ENCODE data around the gene PIGH. TPM values are rescaled to one million over a fixed set of nuclear protein-coding genes. Genes with fewer than 3 reads are reported as not detected.

Gene PIGH
- total RNA-seq, 1 donor from 2014 or later: 20.9 TPM

DNA sequence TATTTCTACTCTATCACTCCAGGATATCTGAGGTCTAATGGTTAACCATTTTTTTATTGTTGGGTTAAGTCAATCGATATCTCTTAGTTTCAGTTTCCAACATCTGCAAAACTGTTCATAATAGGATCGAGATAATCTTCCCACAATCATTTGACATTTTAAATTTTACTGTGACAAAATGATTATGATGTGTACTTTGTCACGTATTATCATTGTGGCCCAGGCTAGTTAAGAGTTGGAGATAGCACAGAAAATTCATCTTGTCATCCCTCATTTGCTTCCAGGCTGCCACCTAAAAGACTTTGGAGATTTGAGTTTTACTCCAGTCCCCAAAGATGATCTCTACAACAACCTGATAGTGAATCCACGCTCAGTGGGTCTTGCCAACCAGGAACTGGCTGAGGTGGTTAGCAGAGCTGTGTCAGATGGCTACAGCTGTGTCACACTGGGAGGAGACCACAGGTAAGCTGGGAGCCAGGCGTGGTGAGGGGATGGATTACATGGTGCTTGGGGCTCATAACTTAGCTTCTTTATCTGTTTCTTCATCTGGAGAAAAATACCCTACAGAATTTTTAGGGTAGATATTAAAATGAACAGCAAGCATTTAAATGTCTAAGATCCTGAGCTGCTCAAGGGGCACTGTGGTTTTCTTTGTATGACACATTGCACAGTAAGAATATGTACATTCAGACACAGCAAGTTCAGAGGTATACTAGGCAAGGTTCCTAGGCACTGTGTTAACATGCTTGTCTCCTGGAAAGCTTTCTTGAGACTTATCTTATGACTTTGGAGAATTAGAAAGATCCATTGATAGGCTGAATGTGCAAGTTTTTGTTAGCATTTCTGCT, 42.1 kb upstream of the PIGH start:
- no peak for DNase-seq (ENCODE audit: low spot score in 2 of 2)
- intact Hi-C loops (cut with DNase I): no loop called here
- no peak overlapping the region for H3K27ac ChIP-seq
- TF ChIP-seq, protein P1, sequence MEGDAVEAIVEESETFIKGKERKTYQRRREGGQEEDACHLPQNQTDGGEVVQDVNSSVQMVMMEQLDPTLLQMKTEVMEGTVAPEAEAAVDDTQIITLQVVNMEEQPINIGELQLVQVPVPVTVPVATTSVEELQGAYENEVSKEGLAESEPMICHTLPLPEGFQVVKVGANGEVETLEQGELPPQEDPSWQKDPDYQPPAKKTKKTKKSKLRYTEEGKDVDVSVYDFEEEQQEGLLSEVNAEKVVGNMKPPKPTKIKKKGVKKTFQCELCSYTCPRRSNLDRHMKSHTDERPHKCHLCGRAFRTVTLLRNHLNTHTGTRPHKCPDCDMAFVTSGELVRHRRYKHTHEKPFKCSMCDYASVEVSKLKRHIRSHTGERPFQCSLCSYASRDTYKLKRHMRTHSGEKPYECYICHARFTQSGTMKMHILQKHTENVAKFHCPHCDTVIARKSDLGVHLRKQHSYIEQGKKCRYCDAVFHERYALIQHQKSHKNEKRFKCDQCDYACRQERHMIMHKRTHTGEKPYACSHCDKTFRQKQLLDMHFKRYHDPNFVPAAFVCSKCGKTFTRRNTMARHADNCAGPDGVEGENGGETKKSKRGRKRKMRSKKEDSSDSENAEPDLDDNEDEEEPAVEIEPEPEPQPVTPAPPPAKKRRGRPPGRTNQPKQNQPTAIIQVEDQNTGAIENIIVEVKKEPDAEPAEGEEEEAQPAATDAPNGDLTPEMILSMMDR (IDR thresholded peaks at IDR 0.05): no peak
- no peaks in the 10 kb centered on the region for H3K4me1 ChIP-seq
- H3K27me3 ChIP-seq: no peaks in the 10 kb centered on the region
- H3K9me3 ChIP-seq: no peaks in the 10 kb centered on the region
- H3K36me3 ChIP-seq: peaks cover 5 to 10% of the 10 kb centered on the region in 2 donors
- H3K4me3 ChIP-seq: no peak overlapping the region

- intact Hi-C loops (cut with DNase I): no loop called here
- no peaks in the 10 kb centered on the region for H3K27me3 ChIP-seq
- H3K36me3 ChIP-seq: peaks cover 4 to 6% of the 10 kb centered on the region in 2 donors
- no peak for DNase-seq (ENCODE audit: low spot score in 2 of 2)
- no peak overlapping the region for H3K4me3 ChIP-seq
- TF ChIP-seq, protein P1 (IDR thresholded peaks at IDR 0.05): no peak
- H3K9me3 ChIP-seq: no peaks in the 10 kb centered on the region
- H3K27ac ChIP-seq: no peak overlapping the region
- H3K4me1 ChIP-seq: no peaks in the 10 kb centered on the region
Observed at GRCh38 chr14:67641480-67641879, 41.4 kb upstream of the PIGH start.

- H3K36me3 ChIP-seq: peaks cover 0 to 3% of the 10 kb centered on the region in 2 donors
- H3K4me3 ChIP-seq: no peak overlapping the region
- no peaks in the 10 kb centered on the region for H3K27me3 ChIP-seq
- no peak for DNase-seq (ENCODE audit: low spot score in 2 of 2)
- H3K4me1 ChIP-seq: no peaks in the 10 kb centered on the region
- intact Hi-C loops (cut with DNase I): no loop called here
- H3K9me3 ChIP-seq: no peaks in the 10 kb centered on the region
- TF ChIP-seq, protein P1 (IDR thresholded peaks at IDR 0.05): no peak
- no peak overlapping the region for H3K27ac ChIP-seq
Observed at GRCh38 chr14:67638642-67639041, 38.6 kb upstream of the PIGH start.

- H3K4me1 ChIP-seq: no peaks in the 10 kb centered on the region
- intact Hi-C loops (cut with DNase I): no loop called here
- H3K9me3 ChIP-seq: no peaks in the 10 kb centered on the region
- no peak overlapping the region for H3K4me3 ChIP-seq
- H3K27me3 ChIP-seq: no peaks in the 10 kb centered on the region
- H3K36me3 ChIP-seq: no peaks in the 10 kb centered on the region
- DNase-seq (ENCODE audit: low spot score in 2 of 2): no peak
- TF ChIP-seq, protein P1 (IDR thresholded peaks at IDR 0.05): no peak
- H3K27ac ChIP-seq: no peak overlapping the region
Observed at GRCh38 chr14:67636361-67636919, 36.4 kb upstream of the PIGH start.

- H3K4me1 ChIP-seq: no peaks in the 10 kb centered on the region
- no peak for DNase-seq (ENCODE audit: low spot score in 2 of 2)
- intact Hi-C loops (cut with DNase I): no loop called here
- TF ChIP-seq, protein P1 (IDR thresholded peaks at IDR 0.05): no peak
- no peaks in the 10 kb centered on the region for H3K9me3 ChIP-seq
- no peaks in the 10 kb centered on the region for H3K36me3 ChIP-seq
- H3K27ac ChIP-seq: no peak overlapping the region
- H3K27me3 ChIP-seq: no peaks in the 10 kb centered on the region
- no peak overlapping the region for H3K4me3 ChIP-seq
Observed at GRCh38 chr14:67633451-67634147, 33.5 kb upstream of the PIGH start.

Measured in ascending aorta (tissue), 2 donors.